ENCODE data around the gene MED26.
A peak's percentile ranks its signal among the peaks of the same experiment; 100 is the strongest.

Gene MED26

GRCh38 chr19:16649734-16650133 is 21.7 kb upstream of the MED26 start:
- H3K4me3 ChIP-seq (ENCODE audit: control insufficient read depth, low read depth, low read length), result no peak overlapping the region
- DNase-seq (ENCODE audit: low read depth), result peak; percentile 33
- TF ChIP-seq, protein P1, sequence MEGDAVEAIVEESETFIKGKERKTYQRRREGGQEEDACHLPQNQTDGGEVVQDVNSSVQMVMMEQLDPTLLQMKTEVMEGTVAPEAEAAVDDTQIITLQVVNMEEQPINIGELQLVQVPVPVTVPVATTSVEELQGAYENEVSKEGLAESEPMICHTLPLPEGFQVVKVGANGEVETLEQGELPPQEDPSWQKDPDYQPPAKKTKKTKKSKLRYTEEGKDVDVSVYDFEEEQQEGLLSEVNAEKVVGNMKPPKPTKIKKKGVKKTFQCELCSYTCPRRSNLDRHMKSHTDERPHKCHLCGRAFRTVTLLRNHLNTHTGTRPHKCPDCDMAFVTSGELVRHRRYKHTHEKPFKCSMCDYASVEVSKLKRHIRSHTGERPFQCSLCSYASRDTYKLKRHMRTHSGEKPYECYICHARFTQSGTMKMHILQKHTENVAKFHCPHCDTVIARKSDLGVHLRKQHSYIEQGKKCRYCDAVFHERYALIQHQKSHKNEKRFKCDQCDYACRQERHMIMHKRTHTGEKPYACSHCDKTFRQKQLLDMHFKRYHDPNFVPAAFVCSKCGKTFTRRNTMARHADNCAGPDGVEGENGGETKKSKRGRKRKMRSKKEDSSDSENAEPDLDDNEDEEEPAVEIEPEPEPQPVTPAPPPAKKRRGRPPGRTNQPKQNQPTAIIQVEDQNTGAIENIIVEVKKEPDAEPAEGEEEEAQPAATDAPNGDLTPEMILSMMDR (conservative IDR thresholded peaks at IDR 0.05; ENCODE audit: control insufficient read depth, insufficient read depth, low read depth, low read length), result no peak

GRCh38 chr19:16645140-16645539 is 17.1 kb upstream of the MED26 start:
- TF ChIP-seq, protein P1 (conservative IDR thresholded peaks at IDR 0.05; ENCODE audit: control insufficient read depth, insufficient read depth, low read depth, low read length), result no peak
- DNase-seq (ENCODE audit: low read depth), result no peak
- no peak overlapping the region for H3K4me3 ChIP-seq (ENCODE audit: control insufficient read depth, low read depth, low read length)

GRCh38 chr19:16641695-16642094 is 13.7 kb upstream of the MED26 start:
- TF ChIP-seq, protein P1 (conservative IDR thresholded peaks at IDR 0.05; ENCODE audit: control insufficient read depth, insufficient read depth, low read depth, low read length), result no peak

DNA sequence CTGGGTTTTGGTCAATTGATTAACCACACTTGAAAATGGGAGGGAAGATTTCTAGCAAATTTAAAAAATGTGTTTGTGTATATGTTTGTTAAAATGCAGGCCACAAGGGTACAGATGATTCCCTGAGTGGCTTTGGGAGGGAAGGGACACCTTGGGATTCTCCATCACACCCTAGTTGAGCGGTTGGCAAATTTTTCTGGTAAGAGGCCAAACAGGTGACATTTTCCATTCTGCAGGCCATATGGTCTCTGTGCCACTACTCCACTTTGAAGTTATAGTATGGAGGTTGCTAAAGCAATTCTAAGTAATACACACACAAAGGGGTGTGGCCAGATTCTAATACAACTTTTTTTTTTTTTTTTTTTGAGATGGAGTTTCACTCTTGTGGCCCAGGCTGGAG is 12.9 kb upstream of the MED26 start:
- TF ChIP-seq, protein P1 (conservative IDR thresholded peaks at IDR 0.05; ENCODE audit: control insufficient read depth, insufficient read depth, low read depth, low read length), result no peak
- no peak for DNase-seq (ENCODE audit: low read depth)
- H3K4me3 ChIP-seq (ENCODE audit: control insufficient read depth, low read depth, low read length), result no peak overlapping the region

More at GRCh38 chr19:16641695-16642094, 13.7 kb upstream of the MED26 start:
- no peak for DNase-seq (ENCODE audit: low read depth)
- no peak overlapping the region for H3K4me3 ChIP-seq (ENCODE audit: control insufficient read depth, low read depth, low read length)

DNA sequence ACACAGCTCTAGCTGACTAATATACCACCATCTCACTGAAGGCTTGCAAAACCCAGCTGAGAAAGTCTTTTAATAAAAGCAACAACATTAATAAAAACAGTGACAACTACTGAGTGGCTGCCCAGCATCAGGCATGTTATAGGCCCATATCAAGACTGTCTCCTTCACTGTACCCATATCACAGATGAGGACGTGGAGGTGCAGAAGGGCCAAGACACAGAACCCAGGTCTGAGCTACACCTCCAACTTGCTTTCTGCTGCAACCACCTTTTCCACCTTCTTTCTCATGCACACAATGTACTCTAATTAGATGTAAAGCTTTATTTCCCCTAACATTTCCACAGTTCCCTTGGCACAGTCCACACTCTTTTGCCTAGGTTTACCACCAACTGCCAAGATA is 10.7 kb upstream of the MED26 start:
- H3K4me3 ChIP-seq (ENCODE audit: control insufficient read depth, low read depth, low read length), result no peak overlapping the region
- DNase-seq (ENCODE audit: low read depth), result no peak
- TF ChIP-seq, protein P1 (conservative IDR thresholded peaks at IDR 0.05; ENCODE audit: control insufficient read depth, insufficient read depth, low read depth, low read length), result no peak

DNA sequence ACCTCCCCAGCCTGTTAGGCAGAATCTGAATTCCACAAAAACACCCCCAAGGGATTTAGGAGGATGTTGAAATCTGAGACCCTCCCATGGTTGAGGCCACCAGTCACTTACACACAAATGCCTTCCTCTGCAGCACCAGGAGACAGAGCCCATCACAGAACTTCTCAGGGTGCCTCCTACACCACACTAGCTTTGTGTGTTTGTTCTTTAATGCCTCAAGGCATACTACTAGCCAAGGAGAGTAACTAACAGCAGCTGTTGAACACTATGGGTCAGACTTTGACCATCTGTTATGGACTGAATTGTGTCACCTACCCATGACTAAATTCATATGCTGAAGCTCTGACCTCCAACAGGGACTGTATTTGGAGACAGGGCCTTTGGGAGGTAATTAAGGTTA is 9.5 kb upstream of the MED26 start:
- H3K4me3 ChIP-seq (ENCODE audit: control insufficient read depth, low read depth, low read length), result no peak overlapping the region
- DNase-seq (ENCODE audit: low read depth), result peak; percentile 31
- TF ChIP-seq, protein P1 (conservative IDR thresholded peaks at IDR 0.05; ENCODE audit: control insufficient read depth, insufficient read depth, low read depth, low read length), result no peak

- no peak for DNase-seq (ENCODE audit: low read depth)
- TF ChIP-seq, protein P1 (conservative IDR thresholded peaks at IDR 0.05; ENCODE audit: control insufficient read depth, insufficient read depth, low read depth, low read length), result no peak
- H3K4me3 ChIP-seq (ENCODE audit: control insufficient read depth, low read depth, low read length), result no peak overlapping the region
These were observed 3.5 kb upstream of the MED26 start for GRCh38 chr19:16631465-16631864.
